Smooth muscle cell of the brain vasculature (primary cell): Measurements from ENCODE around the gene NEDD9.
A peak's percentile ranks its signal among the peaks of the same experiment; 100 is the strongest.

Experiments used
- DNase-seq: peaks from one replicate; pipeline ENCODE4 v3.0.0-alpha.2; 2012; ENCODE audit warnings: low read depth, low spot score

NEDD9 gene

GRCh38 chr6:11144393-11144851 lies 88.0 kb downstream of the NEDD9 start:
- DNase-seq, result peak; percentile 57

GRCh38 chr6:11143394-11144371 lies 88.8 kb downstream of the NEDD9 start:
- no peak for DNase-seq

- no peak for DNase-seq
Measured at GRCh38 chr6:11142296-11143027, 90.0 kb downstream of the NEDD9 start.

- no peak for DNase-seq
Measured at GRCh38 chr6:11141295-11141694, 91.2 kb downstream of the NEDD9 start.

- DNase-seq, result no peak
Measured at GRCh38 chr6:11140056-11140455, 92.4 kb downstream of the NEDD9 start.

GRCh38 chr6:11139051-11139960 lies 93.2 kb downstream of the NEDD9 start:
- DNase-seq, result no peak

GRCh38 chr6:11136809-11137208 lies 95.7 kb downstream of the NEDD9 start:
- no peak for DNase-seq
